Activated CD4-positive, alpha-beta memory T cell treated with anti-CD3 and anti-CD28 coated beads, Interleukin-2, amount 10 ng/mL, durations not matched to agents 7 days and 5 days (primary cell): ENCODE results near the gene NOL4L. TPM values are rescaled to one million over a fixed set of nuclear protein-coding genes. Genes with fewer than 3 reads are reported as not detected.

ENCODE experiments used
- CTCF ChIA-PET: fragments of 350-600 bp; sonication (Branson Sonifier 250); formaldehyde crosslinking; loops from one replicate; lab custom pipeline; 2021; ENCODE audit warnings: antibody characterized with exemption, inconsistent platforms; lab: Charles Lee
- POLR2A ChIA-PET: fragments of 350-600 bp; sonication (Branson Sonifier 250); formaldehyde crosslinking; loops from one replicate; lab custom pipeline; 2021; ENCODE audit warnings: antibody characterized with exemption; lab: Charles Lee
- DNase-seq: peaks from one replicate; pipeline ENCODE4 v3.0.0-alpha.2; 2020
- H3K27ac Mint-ChIP-seq: one replicate; pipeline ENCODE4 v1.8.0; 2021; ENCODE audit warnings: mild to moderate bottlenecking, mixed read lengths
- H3K27me3 Mint-ChIP-seq: one replicate; pipeline ENCODE4 v1.8.0; 2021; ENCODE audit warnings: mixed read lengths
- H3K36me3 Mint-ChIP-seq: one replicate; pipeline ENCODE4 v1.8.0; 2021; ENCODE audit warnings: low read depth, mixed read lengths
- H3K4me1 Mint-ChIP-seq: one replicate; pipeline ENCODE4 v1.8.0; 2021; ENCODE audit warnings: mixed read lengths
- H3K4me3 Mint-ChIP-seq: one replicate; pipeline ENCODE4 v1.8.0; 2021; ENCODE audit warnings: mild to moderate bottlenecking, mixed read lengths
- H3K9me3 Mint-ChIP-seq: one replicate; pipeline ENCODE4 v1.8.0; 2021; ENCODE audit warnings: mixed read lengths
- total RNA-seq, 2 experiments: library from RNA; stranded (reverse); gene quantifications; one replicate each; pipeline ENCODE4 v1.2.3, GENCODE V29; 2021

NOL4L gene
- total RNA-seq, 2 experiments from 2014 or later: 17.1 to 19.1 TPM

DNA sequence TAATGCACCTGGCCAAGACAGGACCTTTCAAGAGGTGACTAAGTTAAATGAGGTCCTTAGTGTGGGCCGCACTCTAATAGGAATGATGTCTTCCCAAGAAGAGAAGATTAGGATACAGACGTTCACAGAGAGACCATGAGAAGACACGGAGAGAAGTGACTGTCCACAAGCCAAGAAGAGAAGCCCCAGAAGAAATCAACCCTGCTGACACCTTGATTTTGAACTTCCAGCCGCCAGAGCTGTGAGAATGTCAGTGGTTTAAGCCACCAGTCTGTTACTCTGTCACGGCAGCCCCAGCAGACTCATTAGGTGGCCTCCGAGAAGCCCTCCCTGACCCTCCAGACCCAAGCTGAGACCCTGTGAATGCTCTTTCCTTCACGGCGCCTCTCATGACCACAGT lies 29.5 kb downstream of the NOL4L start:
- no peaks in the 10 kb centered on the region for H3K9me3 Mint-ChIP-seq
- H3K36me3 Mint-ChIP-seq: no peaks in the 10 kb centered on the region
- no peak for DNase-seq
- H3K27me3 Mint-ChIP-seq: no peaks in the 10 kb centered on the region
- POLR2A ChIA-PET: no interaction called here
- CTCF ChIA-PET: interaction anchor here (0.6 to 1.6 kb wide), 2 partner anchors 97 to 158 kb away, joined by 3 read pairs; no protein-coding TSS in a partner anchor
- peaks cover 15% of the 10 kb centered on the region for H3K4me1 Mint-ChIP-seq
- H3K4me3 Mint-ChIP-seq: no peak overlapping the region
- H3K27ac Mint-ChIP-seq: no peak overlapping the region

DNA sequence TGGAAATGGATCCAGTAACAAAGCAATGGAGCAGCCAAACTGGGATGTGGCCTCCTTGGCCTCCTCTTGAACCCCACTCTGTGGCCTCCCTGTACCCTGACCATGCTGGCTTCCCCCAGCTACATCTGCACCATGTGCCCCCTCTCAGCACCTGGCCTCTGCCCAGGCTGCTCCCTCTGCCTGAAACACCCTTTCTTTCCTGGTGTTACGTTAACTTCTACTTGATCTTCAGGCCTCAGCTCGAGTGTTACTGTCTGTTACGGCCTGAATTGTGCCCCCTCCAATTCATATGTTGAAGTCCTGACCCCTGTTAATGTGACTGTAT lies 30.2 kb downstream of the NOL4L start:
- no peak for DNase-seq
- no peak overlapping the region for H3K4me3 Mint-ChIP-seq
- ChIA-PET POLR2A (interaction anchor here (0.9 to 1.1 kb wide), 2 partner anchors 15 to 20 kb away, joined by 3 to 9 read pairs; no protein-coding TSS in a partner anchor), CTCF (no interaction called here)
- no peak overlapping the region for H3K27ac Mint-ChIP-seq
- H3K4me1 Mint-ChIP-seq: peaks cover 15% of the 10 kb centered on the region
- H3K9me3 Mint-ChIP-seq: no peaks in the 10 kb centered on the region
- H3K27me3 Mint-ChIP-seq: no peaks in the 10 kb centered on the region
- H3K36me3 Mint-ChIP-seq: no peaks in the 10 kb centered on the region

DNA sequence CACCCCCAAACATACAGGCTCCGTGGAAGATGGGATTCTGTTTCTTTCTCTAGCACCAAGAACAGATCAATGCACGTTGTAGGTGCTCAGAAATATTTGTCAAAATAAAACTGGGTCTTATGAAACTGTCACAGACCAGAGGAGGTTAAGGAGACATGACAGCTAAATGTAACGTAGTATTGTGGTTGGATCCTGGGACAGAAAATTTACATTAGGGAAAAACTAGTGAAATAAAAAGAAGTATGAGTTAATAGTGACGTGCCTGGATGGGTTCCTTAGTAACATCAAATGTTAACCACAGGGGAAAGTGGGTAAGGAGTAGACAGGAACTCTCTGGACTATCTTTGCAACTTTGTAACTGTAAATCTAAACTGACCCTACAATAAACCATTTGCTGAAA lies 31.5 kb downstream of the NOL4L start:
- Mint-ChIP-seq H3K9me3 (no peaks in the 10 kb centered on the region), H3K27me3 (no peaks in the 10 kb centered on the region), H3K27ac (no peak overlapping the region), H3K36me3 (no peaks in the 10 kb centered on the region), H3K4me3 (no peak overlapping the region), H3K4me1 (peaks cover 15% of the 10 kb centered on the region)
- DNase-seq: no peak
- CTCF ChIA-PET: no interaction called here
- POLR2A ChIA-PET: no interaction called here

DNA sequence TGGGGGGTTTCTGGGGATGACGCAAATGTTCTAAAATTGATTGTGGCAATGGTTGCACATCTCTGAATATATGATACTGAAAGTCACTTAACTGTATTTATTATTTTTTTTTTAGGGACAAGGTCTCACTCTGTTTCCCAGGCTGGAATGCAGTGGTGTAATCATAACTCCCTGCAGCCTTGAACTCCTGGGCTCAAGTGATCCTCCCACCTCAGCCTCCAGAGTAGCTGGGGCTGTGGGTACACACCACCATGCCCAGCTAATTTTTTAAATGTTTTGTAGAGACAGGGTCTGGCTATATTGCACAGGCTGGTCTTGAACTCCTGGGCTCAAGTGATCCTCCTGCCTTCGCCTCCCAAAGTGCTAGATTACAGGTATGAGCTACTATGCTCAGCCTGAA lies 33.4 kb downstream of the NOL4L start:
- no peak for DNase-seq
- no peak overlapping the region for H3K4me3 Mint-ChIP-seq
- peaks cover 26% of the 10 kb centered on the region for H3K4me1 Mint-ChIP-seq
- no peaks in the 10 kb centered on the region for H3K36me3 Mint-ChIP-seq
- no peaks in the 10 kb centered on the region for H3K9me3 Mint-ChIP-seq
- H3K27me3 Mint-ChIP-seq: no peaks in the 10 kb centered on the region
- no peak overlapping the region for H3K27ac Mint-ChIP-seq
- ChIA-PET CTCF (no interaction called here), POLR2A (interaction anchor here (1.0 kb wide), 1 partner anchor 17 kb away, joined by 3 read pairs; no protein-coding TSS in a partner anchor)

DNA sequence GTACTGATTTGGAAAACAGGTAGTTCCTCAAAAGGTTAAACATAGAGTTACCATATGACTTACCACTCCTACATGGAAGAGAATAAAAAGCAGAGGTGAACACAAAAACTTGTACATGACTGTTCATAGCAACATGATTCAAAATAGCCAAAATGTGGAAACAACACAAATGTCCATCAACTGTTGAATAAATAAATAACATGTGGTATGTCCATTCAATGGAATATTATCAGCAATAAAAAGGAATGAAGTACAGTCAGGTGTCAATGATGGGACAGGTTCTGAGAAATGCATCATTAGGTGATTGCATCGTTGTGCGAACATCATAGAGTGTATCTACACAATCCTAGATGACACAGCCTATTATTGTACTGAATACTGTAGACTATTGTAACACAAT lies 35.3 kb downstream of the NOL4L start:
- Mint-ChIP-seq H3K27me3 (no peaks in the 10 kb centered on the region), H3K9me3 (no peaks in the 10 kb centered on the region), H3K36me3 (no peaks in the 10 kb centered on the region), H3K4me3 (no peak overlapping the region), H3K4me1 (peaks cover 25% of the 10 kb centered on the region), H3K27ac (no peak overlapping the region)
- DNase-seq: no peak
- ChIA-PET CTCF (no interaction called here), POLR2A (no interaction called here)

DNA sequence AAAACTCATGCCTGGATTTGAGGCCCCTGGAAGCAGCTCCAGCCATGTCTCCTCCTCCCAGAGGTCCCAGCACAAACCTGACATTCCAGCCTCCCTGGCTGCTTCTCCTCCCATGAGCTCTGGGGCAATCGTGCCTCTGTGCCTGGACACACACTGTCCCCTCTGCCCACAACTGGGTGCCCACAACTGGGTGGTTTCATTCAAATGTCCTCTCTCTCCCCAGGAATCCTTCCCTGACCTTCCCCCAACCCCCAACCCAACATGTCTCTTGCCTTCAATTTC lies 37.4 kb downstream of the NOL4L start:
- DNase-seq: no peak
- Mint-ChIP-seq H3K27me3 (no peaks in the 10 kb centered on the region), H3K27ac (no peak overlapping the region), H3K4me1 (peaks cover 15% of the 10 kb centered on the region), H3K4me3 (no peak overlapping the region), H3K9me3 (no peaks in the 10 kb centered on the region), H3K36me3 (peaks cover 4% of the 10 kb centered on the region)
- POLR2A ChIA-PET: interaction anchor here (2.2 kb wide), 1 partner anchor 11 kb away, joined by 5 read pairs; no protein-coding TSS in a partner anchor
- CTCF ChIA-PET: no interaction called here

DNA sequence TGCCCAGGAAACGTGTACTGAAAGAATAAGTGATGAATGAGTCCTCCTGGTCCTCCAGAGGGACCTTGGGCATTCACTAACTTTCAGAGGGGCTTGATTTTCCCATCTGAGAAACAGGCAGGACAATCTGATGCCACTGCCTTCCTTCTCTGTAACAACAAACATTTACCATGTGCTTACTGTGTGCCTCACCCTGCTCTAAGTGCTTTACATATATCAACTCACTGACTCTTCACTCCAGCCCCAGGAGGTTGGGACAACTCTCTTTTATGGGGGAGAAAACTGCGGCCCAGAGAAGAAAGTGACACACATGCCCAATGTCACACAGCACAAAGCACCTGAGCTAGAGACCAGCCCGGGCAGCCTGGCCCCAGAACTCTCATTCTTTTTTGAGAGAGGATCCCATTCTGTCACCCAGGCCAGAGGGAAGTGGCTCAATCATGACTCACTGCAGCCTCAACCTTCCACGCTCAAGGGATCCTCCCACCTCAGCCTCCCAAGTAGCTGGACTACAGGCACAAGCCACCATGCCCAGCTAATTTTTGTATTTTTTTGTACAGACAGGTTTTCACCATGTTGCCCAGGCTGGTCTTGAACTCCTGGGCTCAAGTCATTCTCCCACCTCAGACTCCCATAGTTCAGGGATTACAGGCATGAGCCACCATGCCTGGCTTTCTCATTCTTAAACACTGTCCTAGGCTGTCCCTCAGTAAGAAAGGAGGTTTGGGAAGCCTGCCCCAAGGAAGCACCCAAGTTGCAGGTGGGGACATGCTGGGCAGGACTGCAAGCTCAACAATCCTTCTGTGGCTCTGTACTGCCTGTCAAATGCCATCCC lies 38.0 kb downstream of the NOL4L start:
- peaks cover 18% of the 10 kb centered on the region for H3K4me1 Mint-ChIP-seq

DNA sequence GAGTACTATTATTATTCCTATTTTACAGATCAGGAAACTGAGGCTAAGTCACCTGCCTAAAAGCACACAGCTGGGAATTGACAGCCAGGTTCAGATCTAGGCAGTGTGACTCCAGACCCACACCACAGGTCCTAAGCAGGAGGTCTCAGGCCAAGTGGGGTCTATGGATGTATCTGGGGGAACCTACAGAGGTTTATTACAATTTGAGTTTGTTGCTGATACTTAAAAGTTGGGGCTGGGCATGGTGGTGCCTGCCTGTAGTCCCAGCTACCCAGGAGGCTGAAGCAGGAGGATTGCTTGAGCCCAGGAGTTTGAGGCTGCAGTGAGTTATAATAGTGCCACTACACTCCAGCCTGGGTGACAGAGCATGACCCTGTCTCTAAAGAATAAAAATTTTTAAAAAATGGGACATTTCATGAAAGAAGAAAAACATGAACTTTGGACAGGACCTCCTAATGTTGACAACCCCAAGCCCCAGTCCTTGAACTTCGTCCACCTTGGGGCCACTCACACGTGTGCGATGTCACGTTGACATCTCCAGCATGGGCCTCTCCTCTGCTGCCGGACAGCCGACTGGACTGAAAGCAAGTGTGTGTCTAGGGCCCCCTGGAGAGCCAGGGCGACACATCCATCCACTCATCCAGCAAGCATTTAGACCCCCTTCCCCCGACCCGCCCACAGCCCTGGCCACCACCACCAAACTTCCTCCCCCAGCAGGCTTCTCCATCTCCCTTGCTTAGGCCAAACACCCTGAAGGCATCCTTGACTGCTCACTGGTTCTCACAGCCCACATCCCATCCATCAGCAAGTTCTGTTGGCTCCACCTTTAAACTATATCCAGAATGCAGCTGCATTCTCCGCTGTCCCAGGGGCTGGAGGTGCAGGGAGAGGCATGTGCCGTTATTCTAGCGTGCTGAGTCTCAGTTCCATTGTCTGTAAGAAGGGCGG lies 40.0 kb downstream of the NOL4L start:
- POLR2A ChIA-PET: no interaction called here
- DNase-seq: no peak
- no peaks in the 10 kb centered on the region for H3K9me3 Mint-ChIP-seq
- no peak overlapping the region for H3K4me3 Mint-ChIP-seq
- H3K36me3 Mint-ChIP-seq: peaks cover 7% of the 10 kb centered on the region
- H3K27ac Mint-ChIP-seq: no peak overlapping the region
- H3K27me3 Mint-ChIP-seq: no peaks in the 10 kb centered on the region
- CTCF ChIA-PET: no interaction called here
- peaks cover 33% of the 10 kb centered on the region for H3K4me1 Mint-ChIP-seq

More for the DNA sequence above, 38.0 kb downstream of the NOL4L start:
- ChIA-PET POLR2A (interaction anchor here (0.7 to 2.2 kb wide), 2 partner anchors 11 to 12 kb away, joined by 3 to 5 read pairs; no protein-coding TSS in a partner anchor), CTCF (no interaction called here)
- peaks cover 7% of the 10 kb centered on the region for H3K36me3 Mint-ChIP-seq
- no peaks in the 10 kb centered on the region for H3K9me3 Mint-ChIP-seq
- H3K27ac Mint-ChIP-seq: peak overlapping the region; percentile 40
- H3K4me3 Mint-ChIP-seq: no peak overlapping the region
- no peak for DNase-seq
- no peaks in the 10 kb centered on the region for H3K27me3 Mint-ChIP-seq

DNA sequence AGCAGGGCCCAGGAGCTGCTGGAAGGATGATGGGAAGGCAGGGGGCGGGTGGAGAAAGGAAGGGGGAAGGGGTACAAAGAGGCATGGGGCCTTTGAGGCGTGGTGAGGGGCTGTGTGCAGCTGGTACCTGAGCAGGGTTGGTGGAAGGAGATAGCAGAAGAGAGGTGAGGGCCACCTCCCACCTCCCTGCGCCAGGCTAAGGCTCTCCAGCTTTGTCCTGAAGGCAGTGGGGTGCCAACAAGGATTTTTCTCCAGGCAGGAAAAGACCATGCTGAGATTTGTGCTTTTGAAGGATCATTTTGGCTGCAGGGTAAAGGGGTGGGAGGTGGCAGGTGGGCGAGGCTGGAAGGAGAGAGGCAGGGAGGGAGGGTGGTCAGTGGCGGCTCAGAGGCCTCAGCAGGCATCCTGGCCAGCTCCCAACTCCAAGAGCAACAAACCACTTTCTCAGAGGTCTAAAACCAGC lies 40.8 kb downstream of the NOL4L start:
- ChIA-PET CTCF (no interaction called here), POLR2A (no interaction called here)
- Mint-ChIP-seq H3K27me3 (no peaks in the 10 kb centered on the region), H3K4me1 (peaks cover 42% of the 10 kb centered on the region), H3K4me3 (no peak overlapping the region), H3K27ac (no peak overlapping the region), H3K36me3 (peaks cover 11% of the 10 kb centered on the region), H3K9me3 (no peaks in the 10 kb centered on the region)
- no peak for DNase-seq

DNA sequence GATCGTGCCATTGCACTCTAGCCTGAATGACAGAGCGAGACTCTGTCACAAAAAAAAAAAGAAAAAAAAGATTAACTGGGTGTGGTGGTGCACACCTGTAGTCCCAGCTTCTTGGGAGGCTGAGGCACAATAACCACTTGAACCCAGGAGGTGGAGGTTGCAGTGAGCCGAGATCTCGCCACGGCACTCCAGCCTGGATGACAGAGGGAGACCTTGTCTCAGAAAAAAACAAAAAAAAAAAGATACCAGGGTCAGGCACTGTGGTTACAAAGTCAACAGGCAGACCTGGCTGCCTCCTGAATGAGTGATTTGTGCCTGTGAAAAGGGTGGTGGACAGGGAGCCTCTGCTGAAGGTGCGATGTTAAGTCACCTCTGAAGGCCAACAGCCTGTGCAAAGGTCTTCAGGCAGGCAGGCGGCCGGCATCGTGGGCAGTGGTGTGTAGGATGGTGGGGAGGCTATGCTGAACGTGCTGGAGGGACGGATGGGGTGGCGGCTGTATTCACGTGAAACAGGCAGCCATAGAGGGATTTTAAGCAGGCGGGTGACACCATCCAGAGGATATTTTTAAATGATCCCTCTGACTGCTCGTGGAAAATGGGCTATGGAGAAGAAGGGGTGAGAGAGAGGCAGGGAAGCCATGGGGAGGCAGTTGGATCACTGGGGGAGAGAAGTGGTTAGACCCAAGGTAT lies 41.4 kb downstream of the NOL4L start:
- ChIA-PET CTCF (interaction anchor here (11.3 kb wide), 1 partner anchor 20 kb away, joined by 149 read pairs; no protein-coding TSS in a partner anchor), POLR2A (no interaction called here)
- no peak overlapping the region for H3K27ac Mint-ChIP-seq
- no peaks in the 10 kb centered on the region for H3K27me3 Mint-ChIP-seq
- peaks cover 48% of the 10 kb centered on the region for H3K4me1 Mint-ChIP-seq
- no peak for DNase-seq
- peaks cover 11% of the 10 kb centered on the region for H3K36me3 Mint-ChIP-seq
- H3K9me3 Mint-ChIP-seq: no peaks in the 10 kb centered on the region
- no peak overlapping the region for H3K4me3 Mint-ChIP-seq

DNA sequence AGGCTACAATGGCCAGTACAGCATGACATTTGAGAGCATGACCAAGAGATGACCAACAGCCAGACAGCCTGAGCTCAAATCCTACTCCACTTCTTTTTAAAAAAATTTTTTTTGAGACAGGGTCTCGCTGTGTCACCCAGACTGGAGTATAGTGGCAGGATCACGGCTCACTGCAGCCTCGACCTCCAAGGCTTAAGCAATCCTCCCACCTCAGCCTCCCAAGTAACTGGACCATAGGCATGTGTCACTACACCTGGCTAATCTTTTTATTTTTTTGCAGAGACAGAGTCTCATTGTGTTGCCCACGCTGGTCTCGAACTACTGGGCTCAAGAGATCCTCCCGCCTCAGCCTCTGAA lies 42.9 kb downstream of the NOL4L start:
- Mint-ChIP-seq H3K4me1 (peaks cover 52% of the 10 kb centered on the region), H3K27ac (peak overlapping the region; percentile 0), H3K27me3 (no peaks in the 10 kb centered on the region), H3K36me3 (peaks cover 13% of the 10 kb centered on the region), H3K4me3 (no peak overlapping the region), H3K9me3 (no peaks in the 10 kb centered on the region)
- ChIA-PET CTCF (interaction anchor here (0.6 to 11.3 kb wide), 3 partner anchors 18 to 206 kb away, joined by 3 to 149 read pairs (median 6); partner anchors contain the start of gene C20orf203), POLR2A (interaction anchor here (11.2 kb wide), 1 partner anchor 19 kb away, joined by 204 read pairs; no protein-coding TSS in a partner anchor)
- no peak for DNase-seq
